Measurements from ENCODE around the gene SATB2.

Gene SATB2

DNA sequence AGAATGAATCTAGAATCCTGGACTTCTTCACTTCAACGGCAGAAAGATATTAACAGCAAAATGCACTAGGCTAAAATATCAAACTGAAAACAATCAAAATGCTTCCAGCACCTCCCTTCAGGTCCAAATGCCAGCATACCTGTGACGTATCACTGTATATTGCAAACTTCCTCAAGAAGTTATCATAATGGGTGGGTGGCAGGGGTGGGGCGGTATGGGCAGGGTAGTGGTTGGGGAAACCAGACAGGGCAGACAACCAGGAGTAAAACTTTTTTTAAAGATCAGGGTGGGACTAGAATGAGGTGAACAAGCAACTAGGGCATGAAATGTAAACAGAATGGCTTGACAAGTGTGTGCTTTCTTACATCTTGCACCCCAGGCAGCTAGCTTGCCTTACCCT, 140.9 kb downstream of the SATB2 start:
- no peak for DNase-seq

DNA sequence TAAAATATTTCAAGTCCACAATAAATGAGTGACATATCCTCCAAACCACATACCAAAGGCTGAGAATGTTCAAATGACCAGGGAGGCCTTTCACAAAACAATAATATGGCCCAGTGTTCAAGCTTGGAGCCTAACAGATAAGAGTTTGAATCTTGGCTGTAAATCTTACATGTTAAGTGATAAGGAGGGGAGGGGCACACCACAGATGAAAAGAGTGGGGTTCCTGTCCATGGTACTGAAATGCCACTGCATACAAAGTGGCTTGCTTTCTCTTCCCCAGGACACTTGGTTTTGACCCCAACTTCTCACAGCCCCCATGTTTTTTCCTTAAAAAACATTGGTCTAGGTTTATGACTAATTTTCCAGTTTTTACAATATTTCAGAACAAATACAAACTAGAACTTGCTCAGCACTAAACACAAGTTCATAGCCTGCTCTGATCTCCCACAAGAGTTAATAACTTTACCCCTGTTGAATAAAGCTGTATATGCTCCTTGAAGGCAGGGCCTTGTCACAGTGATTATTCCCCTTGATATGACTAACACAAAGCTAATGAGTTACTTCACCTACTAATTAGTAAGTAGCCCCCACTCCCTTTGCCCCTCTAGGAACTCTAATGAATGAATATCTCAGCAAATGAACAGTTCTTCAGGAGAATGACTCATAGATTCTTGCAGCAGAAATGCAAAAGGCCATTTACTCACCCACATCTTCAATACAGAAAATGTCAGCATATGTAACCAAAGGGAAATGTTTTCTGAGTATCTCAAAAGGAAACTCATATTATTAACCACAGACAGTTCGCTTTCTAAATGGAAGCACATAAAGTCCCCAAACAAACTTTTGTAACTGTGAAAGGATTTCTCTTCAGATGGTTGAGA, 142.2 kb downstream of the SATB2 start:
- no peak for DNase-seq

DNA sequence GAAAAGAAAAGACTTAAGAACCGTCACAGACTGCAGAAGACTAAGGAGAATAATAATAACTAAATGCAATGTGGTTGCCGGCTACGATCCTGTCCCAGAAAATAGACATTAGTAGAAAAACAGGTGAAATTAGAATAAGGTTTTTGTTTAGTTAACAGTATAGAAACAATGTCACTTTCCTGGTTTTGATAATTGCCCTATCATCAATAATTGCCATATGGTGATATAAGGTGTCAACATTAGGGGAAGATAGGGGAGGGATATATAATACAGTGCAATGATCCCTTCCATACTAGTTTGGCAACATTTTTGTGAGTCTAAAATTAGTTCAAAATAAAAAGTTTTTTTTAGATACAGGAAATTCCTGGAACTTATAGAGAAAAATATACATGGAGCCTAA, 144.8 kb downstream of the SATB2 start:
- DNase-seq: no peak

DNA sequence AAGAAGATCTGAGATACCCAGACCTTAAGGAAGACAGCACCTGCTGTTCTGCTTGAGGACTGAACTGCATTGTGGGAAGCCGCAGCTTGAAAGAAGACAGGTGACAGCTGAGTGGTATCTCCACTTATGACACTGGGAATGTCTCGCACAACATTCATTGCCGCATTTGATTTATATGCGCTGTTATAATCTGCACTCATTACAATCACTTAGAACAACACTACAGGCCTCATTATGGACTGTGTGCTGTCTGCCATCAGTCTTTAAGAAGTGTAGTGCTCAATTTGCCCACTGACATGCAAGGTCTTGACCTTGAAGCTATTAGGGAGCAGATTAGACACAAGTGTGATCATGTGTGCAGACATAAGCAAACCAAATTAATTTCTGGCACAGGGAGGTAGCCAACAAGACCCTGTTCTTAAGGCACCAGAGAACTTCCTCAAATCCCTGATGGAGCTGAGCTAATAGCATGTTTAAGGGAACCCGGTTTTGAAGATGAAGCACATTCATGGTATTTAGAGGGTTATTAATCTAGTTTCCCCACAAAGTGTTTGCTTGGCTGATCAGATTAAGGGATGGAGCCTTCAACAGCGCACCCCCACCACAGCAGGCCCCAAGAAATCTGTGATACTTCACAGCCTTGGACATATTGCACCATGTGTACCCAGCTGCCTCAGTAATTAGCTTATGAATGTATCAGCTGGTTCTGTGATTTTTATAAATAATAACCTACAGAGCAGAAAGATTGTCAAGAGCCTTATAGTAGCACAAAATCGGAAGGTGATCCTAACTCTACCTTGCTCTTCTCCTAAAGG, 146.8 kb downstream of the SATB2 start:
- peak; percentile 98 for DNase-seq

DNA sequence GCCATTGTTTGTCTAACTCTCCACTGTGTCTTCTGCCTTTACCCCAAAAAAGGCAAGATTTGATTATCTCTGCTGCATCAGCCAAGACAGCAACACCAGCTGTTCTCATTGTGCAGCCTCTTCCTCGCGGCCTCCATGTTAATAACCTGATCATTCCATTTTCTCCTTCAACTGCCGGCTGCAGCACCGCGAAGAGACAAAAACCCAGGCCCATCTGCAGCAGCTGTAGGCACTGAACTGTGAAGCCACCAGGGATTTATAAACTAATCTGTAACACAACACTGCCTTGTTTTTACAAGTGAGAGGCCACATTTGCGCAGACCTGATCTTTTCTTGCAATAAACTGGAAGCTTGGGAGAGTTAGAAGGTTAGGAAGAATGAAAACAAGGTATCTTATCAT, 147.8 kb downstream of the SATB2 start:
- DNase-seq: peak; percentile 92

DNA sequence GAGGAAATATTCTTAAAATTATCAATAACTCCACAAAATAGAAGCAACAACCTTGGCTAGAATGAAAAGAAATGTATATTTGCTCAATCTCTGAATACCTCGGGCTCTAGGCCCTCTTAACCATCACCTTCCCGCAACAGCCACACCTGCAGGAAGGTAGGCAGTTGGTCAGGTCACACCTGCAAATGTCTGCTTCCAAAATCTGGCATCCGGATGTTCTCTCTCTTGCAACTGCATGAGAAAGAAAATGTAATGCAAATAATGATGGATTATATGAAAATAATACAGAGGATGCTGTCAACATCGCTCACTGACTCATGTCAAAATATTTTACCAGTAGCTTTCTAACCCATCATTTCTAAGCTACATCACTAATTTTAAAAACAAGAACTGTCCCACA, 148.3 kb downstream of the SATB2 start:
- DNase-seq: no peak

DNA sequence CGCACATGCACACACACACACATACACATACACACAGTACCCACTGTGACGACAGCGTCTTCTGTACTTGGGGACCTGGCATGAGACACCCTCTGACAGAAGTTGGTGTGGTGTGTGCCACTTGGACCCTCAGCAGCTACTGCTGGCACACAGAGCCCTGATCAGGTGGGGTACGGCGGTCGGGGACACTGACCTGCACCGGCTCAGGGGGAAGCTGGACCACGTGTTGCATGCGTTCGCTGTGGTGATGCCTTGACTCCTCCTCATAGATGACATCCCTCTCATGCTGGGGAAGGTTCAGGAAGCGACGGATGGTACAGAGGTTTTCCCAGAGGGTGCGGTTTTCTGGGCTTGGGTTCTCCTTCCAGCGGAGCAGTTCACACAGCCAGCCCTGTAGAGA, 149.2 kb downstream of the SATB2 start:
- DNase-seq: no peak

DNA sequence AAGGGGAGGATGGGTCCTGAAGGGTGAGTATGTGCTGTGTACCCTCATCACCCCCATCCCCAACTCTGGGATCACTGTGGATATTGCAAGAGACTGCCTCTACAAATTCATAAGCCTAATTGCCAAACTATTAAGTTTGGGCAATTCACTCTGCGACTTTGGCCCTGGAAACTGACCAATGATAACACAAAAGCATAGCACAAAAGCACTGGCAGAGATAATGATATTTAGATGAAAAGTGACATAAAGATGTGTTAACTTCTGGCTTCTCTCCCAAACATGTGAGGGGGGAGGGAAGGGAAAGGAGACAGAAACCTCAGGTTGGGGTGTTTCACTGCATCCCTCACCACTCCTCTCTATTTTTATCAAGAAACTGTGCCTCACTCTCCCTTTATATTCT, 150.3 kb downstream of the SATB2 start:
- DNase-seq: no peak

DNA sequence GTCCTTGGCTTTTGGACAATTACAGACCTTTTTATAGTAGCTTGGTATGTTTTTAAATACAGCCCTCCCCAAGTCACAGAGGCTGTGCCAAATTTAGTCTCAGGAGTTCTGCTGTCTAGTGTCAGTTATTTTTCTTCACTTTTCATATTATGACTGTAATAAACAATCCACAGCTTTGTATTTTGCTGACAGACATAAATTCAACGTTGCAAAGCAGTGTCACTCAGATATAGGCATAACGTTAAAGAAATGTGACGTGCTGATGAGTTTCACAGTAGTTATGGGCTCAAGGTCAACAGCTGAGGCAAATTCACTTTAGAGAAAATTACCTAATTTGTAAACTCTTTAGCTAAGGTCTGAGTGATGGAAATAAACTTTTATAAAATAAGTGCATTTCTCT, 151.6 kb downstream of the SATB2 start:
- no peak for DNase-seq

DNA sequence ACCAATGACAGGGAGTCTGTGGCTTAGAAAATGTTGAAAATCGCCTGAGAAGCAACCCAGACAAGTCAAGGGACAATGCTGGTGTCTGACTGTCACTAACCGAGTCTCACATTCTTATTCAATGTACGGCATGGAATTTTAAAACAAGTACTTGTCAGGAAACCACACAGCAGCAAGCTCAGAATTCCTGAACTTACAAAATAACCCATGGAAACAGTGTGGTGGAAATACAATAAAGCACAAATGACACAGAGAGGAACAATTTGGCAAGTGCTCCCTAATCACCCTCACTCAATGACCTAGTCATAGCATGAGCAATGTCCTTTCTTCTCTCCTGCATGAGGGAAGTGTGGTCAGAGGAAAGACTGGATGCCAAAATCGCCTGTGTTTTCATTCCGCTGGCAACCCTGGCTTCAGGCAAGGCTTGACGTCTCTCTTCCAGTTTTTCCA, 154.0 kb downstream of the SATB2 start:
- no peak for DNase-seq

DNA sequence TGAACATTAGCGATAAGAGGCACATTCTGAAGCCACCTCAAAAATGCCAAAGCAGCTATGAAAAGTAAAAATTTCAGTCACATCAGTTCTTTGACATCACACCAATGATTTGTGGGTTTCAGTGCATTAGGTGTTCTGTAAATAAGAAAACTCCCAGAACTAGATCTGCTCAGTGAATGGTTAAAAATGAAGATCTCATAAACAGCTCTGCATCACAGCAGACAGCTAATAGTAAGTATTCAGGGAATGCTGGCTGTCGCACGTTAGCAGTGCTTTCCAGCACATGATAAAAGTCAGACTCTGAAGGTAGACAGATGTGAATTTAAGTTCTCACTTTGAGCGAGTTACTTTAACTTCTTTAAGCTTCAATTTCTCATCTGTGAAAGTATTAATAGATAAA, 154.9 kb downstream of the SATB2 start:
- no peak for DNase-seq

DNA sequence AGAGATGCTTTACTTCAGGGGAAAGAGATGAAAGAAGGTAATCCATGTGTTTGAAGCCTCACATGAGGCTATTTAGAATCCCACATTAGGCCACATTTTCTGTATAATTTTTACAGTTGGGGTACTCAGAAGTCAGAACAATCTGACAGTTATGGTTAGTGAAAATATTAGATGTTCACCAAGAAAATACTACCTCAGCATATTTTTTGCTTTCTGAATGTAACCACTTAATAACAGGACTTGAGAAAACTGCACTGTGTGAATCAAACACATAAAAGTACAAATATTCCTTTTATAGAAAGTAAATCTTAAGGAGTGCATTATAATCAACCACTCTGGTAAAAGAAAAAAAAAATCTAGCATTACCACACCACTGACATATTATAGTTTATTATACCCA, 169.3 kb downstream of the SATB2 start:
- DNase-seq: no peak

DNA sequence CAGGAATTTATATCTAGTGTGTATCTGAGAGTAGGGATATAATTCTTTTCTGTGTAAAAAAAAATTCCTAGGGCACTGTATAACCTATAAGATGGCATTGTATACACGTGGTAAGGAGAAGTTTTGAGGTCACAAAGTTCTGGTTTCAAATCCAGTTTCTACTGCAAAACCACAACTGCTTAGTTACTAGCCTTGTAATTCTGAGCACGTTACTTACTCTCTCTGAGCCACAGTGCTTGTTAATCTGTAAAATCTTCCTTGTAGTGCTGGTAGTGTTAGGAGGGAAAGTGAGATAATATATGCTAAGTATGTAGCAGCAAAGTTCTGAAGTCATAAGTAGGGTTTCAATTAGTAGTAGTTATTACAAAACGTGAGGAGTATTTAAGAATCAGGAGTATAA, 175.4 kb downstream of the SATB2 start:
- DNase-seq: no peak

DNA sequence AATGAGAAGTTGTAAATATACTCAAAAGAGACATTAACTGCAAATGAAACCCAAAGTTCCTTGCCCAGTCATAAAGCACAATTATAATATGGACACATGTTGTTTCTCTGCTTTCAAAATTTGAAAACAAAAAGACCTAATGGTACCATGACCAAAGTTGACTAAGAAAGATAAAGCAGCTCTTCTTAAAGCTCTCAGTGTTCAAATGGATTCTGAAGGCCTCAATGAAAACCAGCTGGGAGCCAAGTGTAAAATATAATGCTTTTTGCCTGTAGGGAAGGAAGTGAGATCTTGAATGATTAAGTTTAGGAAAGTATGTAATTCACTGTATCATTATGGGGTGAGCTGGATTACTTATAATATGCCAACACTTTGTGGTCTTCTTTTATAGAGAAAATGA, 178.6 kb downstream of the SATB2 start:
- DNase-seq: no peak

DNA sequence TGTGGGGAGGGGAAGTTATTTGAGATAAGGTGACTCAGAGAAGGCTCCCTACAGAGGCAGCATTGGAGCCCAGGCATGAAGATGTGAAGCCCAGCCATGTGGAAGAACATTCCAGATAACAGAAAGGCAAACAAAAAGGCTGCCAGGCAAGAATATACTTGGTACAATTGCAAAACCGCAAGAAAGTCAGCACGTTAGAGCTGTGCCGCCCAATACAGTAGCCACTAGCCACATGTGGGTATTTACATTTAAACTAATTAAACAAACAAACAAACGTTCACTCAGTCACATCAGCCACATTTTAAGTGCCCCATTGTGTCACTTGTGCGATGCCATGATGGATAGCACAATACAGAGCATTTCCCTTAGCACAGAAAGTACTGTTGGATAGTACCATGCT, 179.6 kb downstream of the SATB2 start:
- no peak for DNase-seq

DNA sequence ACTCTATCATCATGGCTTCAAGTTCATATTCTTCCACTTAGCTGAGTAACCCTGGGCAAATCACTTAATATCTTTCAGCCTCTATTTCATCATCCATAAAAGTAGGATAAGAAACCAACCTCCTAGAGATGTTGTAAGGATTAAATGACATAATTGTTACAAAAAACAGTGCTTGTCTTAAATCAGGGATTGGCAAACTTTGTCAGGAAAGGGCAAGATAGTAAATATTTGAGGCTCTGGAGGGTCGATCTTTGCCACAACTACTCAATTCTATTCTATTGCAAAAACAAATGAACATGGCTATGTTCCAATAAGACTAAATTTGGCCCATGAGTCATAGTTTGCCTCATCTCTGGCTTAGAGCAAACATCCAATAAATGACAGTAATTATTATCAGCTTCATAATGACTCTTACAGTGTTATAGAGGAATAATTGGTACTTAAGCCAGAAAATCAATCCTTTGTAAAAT, 184.7 kb downstream of the SATB2 start:
- no peak for DNase-seq

DNA sequence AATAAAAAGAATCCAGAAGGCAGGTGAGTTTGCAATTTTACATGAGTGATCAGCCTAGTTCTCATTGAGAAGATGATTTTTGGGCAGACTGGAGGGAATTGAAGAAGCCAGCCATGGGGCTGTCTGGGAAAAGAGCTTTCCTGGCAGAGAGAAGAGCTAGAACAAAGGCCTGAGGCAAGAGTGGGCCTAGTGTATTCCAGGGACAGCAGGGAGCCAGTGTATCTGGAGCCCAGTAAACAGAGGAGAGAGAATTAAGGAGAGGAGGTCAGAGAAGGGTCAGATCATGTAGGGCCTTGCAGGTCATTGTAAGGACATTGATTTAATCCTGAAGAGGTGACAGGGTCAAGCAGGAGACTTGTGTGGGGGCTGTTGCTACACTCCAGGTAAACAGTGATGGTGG, 195.8 kb downstream of the SATB2 start:
- no peak for DNase-seq

DNA sequence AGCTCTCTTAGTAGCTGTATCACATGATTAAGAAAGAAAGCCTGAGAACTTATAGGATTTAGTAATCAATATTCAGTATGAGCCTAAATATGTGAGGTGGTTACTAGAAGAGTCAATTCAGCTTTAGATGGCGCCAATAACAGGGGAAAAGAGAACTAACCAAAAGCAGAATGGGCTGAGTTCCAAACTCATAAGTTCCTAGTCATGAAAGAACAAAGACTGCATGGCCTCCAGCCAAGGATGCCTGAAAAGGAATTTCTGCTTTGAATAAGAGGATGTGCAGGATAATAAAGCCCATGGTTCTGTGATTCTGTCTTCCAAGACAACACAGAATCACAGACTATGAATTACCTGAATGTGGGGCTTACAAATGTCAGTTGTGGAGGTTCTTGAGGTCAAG, 196.5 kb downstream of the SATB2 start:
- DNase-seq: no peak

DNA sequence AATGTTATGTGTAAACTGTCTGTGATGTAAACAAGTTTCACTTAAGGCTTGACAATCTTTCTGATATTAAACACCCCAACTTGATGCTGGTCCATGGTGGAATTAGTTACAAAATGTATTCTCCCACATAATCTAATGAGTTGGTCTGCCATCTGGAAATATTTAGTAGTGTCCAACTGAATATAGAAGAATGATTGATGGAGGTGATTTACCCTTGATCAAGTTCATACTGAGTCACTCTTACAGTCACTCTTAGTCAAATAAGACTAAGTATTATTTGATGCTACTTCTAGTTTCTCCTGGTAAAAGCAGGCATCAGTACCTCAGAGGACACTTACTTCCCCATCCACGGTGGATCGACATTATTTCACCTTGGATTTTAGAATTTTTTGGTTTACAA, 198.1 kb downstream of the SATB2 start:
- DNase-seq: no peak

DNA sequence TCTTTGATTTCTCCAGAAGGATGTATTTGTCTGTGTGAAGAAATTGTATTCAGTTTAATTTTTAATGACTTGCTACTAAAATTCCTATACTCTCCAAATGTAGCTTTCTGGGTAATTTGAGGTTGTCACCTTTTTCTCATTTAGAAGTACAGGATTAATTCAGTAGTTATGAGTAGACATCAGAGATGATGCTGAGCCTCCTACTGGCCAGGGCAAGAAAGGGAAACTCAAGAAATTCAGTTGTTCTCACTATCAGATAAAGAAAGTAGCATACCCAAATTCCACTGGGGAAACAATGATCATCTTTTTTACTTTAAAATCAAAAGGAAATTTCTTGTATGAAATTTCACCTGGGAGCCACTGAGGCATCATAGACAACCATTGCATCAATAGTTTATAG, 199.4 kb downstream of the SATB2 start:
- no peak for DNase-seq

DNA sequence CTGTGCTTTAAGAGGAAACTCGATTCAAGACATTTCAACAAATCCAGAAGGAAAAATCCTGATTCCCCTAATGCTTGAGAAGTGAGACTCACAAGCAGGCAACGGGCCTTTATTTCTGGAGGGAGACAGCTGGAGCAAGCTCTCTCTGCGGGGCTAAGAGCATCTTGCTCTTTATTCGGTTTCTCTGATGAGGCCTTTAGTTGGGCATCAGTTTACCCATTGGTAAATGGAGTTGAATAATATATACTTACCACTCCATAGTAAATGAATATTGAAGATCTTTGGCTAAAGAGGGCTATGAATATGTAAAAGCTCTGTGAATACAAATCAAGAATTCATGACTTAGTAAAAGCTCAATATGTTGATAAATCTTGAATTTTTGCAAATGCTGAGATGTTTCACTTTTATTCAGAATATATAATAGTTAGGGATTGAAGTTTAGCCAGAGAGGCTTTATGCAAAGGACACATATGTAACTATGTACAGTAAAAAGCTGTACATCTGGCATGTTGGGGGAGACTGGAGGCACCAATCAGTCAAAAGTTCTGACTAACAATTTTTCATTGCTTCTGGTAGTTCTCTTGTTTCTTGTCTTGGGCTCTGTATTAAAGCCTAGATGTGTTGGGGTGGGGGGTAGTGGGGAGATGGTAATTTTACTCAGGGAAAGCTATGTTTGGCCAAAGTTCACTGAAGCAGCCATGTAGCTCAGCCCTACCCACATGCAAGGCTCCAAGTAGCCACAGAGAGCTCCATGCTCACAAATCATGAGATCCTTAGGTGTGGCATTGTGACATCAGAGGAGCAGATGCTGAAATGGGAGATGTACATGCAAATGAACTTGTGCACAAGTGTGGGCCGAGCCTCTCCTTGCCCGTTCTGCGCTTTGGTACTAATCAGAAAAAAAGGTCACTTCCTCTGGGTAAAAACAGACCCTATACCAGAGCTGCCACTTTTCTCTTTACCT, 200.2 kb downstream of the SATB2 start:
- no peak for DNase-seq

DNA sequence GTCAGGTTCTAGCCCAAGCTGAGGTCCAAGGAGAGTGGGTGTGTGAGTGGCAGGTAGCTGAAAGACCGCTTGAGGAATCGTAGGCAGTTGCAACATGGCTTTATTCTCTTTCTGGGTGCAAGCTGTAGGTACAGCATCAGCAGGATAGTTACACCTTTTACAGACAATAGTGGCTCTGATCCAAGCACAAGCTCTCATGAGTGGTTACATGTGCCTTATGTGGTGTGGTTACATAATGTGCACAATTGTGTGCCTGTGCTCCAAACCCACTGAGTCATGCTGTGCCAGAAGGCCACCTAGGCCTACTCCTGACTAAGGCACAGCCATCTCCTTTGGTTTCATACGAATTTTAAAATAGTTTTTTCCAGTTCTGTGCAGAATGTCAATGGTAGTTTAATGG, 227.6 kb downstream of the SATB2 start:
- no peak for DNase-seq
